Fibroblast of pulmonary artery (primary cell): ENCODE results near the gene ANTKMT.

ENCODE experiments used
- DNase-seq: peaks from one replicate; pipeline ENCODE4 v3.0.0-alpha.2; 2010; ENCODE audit warnings: low read depth
- H3K4me3 ChIP-seq: replicated peaks from 2 replicates; pipeline ENCODE4 v1.5.1; 2011; ENCODE audit warnings: low read depth, mild to moderate bottlenecking, control low read depth, low read length, moderate library complexity
- CTCF ChIP-seq: IDR thresholded peaks from 2 replicates; pipeline ENCODE4 v1.5.1; 2011; ENCODE audit warnings: mild to moderate bottlenecking, control low read depth, low read length, inconsistent platforms; ENCODE audit errors: missing control alignments

Gene ANTKMT

GRCh38 chr16:730666-731509, 9.9 kb downstream of the ANTKMT start:
- no peak for TF ChIP-seq CTCF
- no peak overlapping the region for H3K4me3 ChIP-seq
- DNase-seq = no peak

- no peak overlapping the region for H3K4me3 ChIP-seq
- no peak for TF ChIP-seq CTCF
These were observed 11.4 kb downstream of the ANTKMT start for GRCh38 chr16:732332-732731.

GRCh38 chr16:732936-733335, 12.0 kb downstream of the ANTKMT start:
- no peak overlapping the region for H3K4me3 ChIP-seq
- DNase-seq = no peak
- no peak for TF ChIP-seq CTCF

More at GRCh38 chr16:732332-732731, 11.4 kb downstream of the ANTKMT start:
- DNase-seq = no peak

GRCh38 chr16:733382-734207, 12.6 kb downstream of the ANTKMT start:
- DNase-seq = no peak
- H3K4me3 ChIP-seq = no peak overlapping the region
- TF ChIP-seq CTCF = peak; percentile 12

- no peak overlapping the region for H3K4me3 ChIP-seq
- no peak for DNase-seq
- TF ChIP-seq CTCF = no peak
These were observed 13.4 kb downstream of the ANTKMT start for GRCh38 chr16:734208-734980.

- DNase-seq = no peak
- no peak overlapping the region for H3K4me3 ChIP-seq
- no peak for TF ChIP-seq CTCF
These were observed 14.3 kb downstream of the ANTKMT start for GRCh38 chr16:734981-735881.
